Measurements from ENCODE around the gene MSGN1.

Gene MSGN1

GRCh38 chr2:17799301-17800120 lies 16.7 kb upstream of the MSGN1 start:
- Histone ChIP-seq H3K9ac (ENCODE audit: low read length) (peak overlapping the region; percentile 61), H3K4me1 (ENCODE audit: low read length) (peaks cover 79% of the 10 kb centered on the region), H3K79me2 (ENCODE audit: low read length) (peaks cover 13% of the 10 kb centered on the region), H4K20me1 (ENCODE audit: insufficient read depth, low read length) (no peaks in the 10 kb centered on the region), H3K4me2 (ENCODE audit: low read length) (peak overlapping the region; percentile 71), H3K27ac (ENCODE audit: low read length) (peak overlapping the region; percentile 53), H3K36me3 (replicated peaks; ENCODE audit: low read depth, low read length) (no peaks in the 10 kb centered on the region), H3K9me3 (ENCODE audit: insufficient read depth, low read length) (no peaks in the 10 kb centered on the region), H2AFZ (ENCODE audit: low read depth, low read length) (peak overlapping the region; percentile 35; the same call in 1 of the 2 replicates), H3K27me3 (ENCODE audit: low read depth, low read length) (no peaks in the 10 kb centered on the region), H3K4me3 (ENCODE audit: low read length) (peak overlapping the region; percentile 65)
- TF ChIP-seq CTCF (IDR thresholded peaks at IDR 0.05; ENCODE audit: low read depth, low read length), result no peak
- no peak for TF ChIP-seq EZH2phosphoT487 (IDR thresholded peaks at IDR 0.05; ENCODE audit: low read depth)

GRCh38 chr2:17800219-17800618 lies 16.0 kb upstream of the MSGN1 start:
- Histone ChIP-seq H3K9me3 (ENCODE audit: insufficient read depth, low read length) (no peaks in the 10 kb centered on the region), H3K4me2 (ENCODE audit: low read length) (peak overlapping the region; percentile 71), H3K27ac (ENCODE audit: low read length) (peak overlapping the region; percentile 53), H3K79me2 (ENCODE audit: low read length) (peaks cover 13% of the 10 kb centered on the region), H3K9ac (ENCODE audit: low read length) (peak overlapping the region; percentile 61), H3K36me3 (replicated peaks; ENCODE audit: low read depth, low read length) (no peaks in the 10 kb centered on the region), H2AFZ (ENCODE audit: low read depth, low read length) (peak overlapping the region; percentile 36; the same call in 1 of the 2 replicates), H3K4me1 (ENCODE audit: low read length) (peaks cover 79% of the 10 kb centered on the region), H4K20me1 (ENCODE audit: insufficient read depth, low read length) (no peaks in the 10 kb centered on the region), H3K27me3 (ENCODE audit: low read depth, low read length) (no peaks in the 10 kb centered on the region), H3K4me3 (ENCODE audit: low read length) (peak overlapping the region; percentile 65)
- peak; percentile 13; the same call in 1 of the 2 replicates for TF ChIP-seq CTCF (IDR thresholded peaks at IDR 0.05; ENCODE audit: low read depth, low read length)
- TF ChIP-seq EZH2phosphoT487 (IDR thresholded peaks at IDR 0.05; ENCODE audit: low read depth), result no peak

DNA sequence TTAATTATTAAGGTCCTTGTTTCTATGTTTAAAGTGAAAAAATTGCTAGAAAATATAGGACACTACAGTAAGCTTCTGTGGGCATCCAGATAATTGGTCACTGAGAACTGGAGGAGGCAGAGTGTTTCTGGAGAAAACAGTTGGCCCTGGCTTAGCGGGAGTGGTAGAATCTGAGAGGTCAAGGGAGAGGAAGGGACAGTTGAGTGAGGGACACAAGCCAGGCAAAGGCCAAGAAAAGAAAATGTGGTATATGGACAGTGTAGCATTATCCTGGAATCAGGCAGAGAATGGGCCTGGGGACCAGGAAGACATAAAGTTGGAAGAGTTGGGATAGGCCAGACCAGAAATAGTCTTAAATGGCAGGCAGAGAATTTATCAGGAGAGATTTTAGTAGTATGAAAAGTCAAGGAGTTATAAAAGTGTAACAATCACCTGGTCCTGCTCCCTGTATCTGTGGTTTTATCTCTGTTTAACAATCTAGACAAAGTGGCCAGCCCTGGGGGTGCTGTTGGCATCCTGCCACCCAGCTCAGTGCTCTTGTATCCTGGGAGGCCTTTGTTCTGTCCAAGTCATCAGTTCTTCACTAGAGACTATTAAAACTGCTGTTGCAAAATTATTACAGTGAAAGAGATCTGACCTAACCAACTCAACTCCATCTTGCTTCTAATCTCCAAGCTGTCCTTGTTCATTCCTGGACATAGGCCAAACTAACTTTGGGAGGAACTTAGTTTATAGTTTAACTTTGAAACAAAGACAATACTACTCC lies 15.4 kb upstream of the MSGN1 start:
- Histone ChIP-seq H3K79me2 (ENCODE audit: low read length) (peaks cover 13% of the 10 kb centered on the region), H3K27me3 (ENCODE audit: low read depth, low read length) (no peaks in the 10 kb centered on the region), H3K36me3 (replicated peaks; ENCODE audit: low read depth, low read length) (no peaks in the 10 kb centered on the region), H3K9me3 (ENCODE audit: insufficient read depth, low read length) (no peaks in the 10 kb centered on the region), H3K4me3 (ENCODE audit: low read length) (peak overlapping the region; percentile 65), H3K4me1 (ENCODE audit: low read length) (peaks cover 79% of the 10 kb centered on the region), H3K9ac (ENCODE audit: low read length) (peak overlapping the region; percentile 61), H2AFZ (ENCODE audit: low read depth, low read length) (no peak overlapping the region), H4K20me1 (ENCODE audit: insufficient read depth, low read length) (no peaks in the 10 kb centered on the region), H3K27ac (ENCODE audit: low read length) (peak overlapping the region; percentile 53), H3K4me2 (ENCODE audit: low read length) (peak overlapping the region; percentile 71)
- TF ChIP-seq EZH2phosphoT487 (IDR thresholded peaks at IDR 0.05; ENCODE audit: low read depth), result no peak
- no peak for TF ChIP-seq CTCF (IDR thresholded peaks at IDR 0.05; ENCODE audit: low read depth, low read length)

- H3K79me2 ChIP-seq (ENCODE audit: low read length), result peaks cover 13% of the 10 kb centered on the region
- H3K9ac ChIP-seq (ENCODE audit: low read length), result peak overlapping the region; percentile 68
- H3K4me3 ChIP-seq (ENCODE audit: low read length), result peak overlapping the region; percentile 66
- no peak overlapping the region for H2AFZ ChIP-seq (ENCODE audit: low read depth, low read length)
- no peak for TF ChIP-seq CTCF (IDR thresholded peaks at IDR 0.05; ENCODE audit: low read depth, low read length)
- TF ChIP-seq EZH2phosphoT487 (IDR thresholded peaks at IDR 0.05; ENCODE audit: low read depth), result no peak
- H3K27ac ChIP-seq (ENCODE audit: low read length), result peak overlapping the region; percentile 99
- peaks cover 3% of the 10 kb centered on the region for H3K36me3 ChIP-seq (replicated peaks; ENCODE audit: low read depth, low read length)
- H3K9me3 ChIP-seq (ENCODE audit: insufficient read depth, low read length), result no peaks in the 10 kb centered on the region
- no peaks in the 10 kb centered on the region for H4K20me1 ChIP-seq (ENCODE audit: insufficient read depth, low read length)
- H3K4me1 ChIP-seq (ENCODE audit: low read length), result peaks cover 88% of the 10 kb centered on the region
- peak overlapping the region; percentile 85 for H3K4me2 ChIP-seq (ENCODE audit: low read length)
- no peaks in the 10 kb centered on the region for H3K27me3 ChIP-seq (ENCODE audit: low read depth, low read length)
Observed at GRCh38 chr2:17803497-17803896, 12.8 kb upstream of the MSGN1 start.
